Measurements from ENCODE around the gene LRFN4.

DNA sequence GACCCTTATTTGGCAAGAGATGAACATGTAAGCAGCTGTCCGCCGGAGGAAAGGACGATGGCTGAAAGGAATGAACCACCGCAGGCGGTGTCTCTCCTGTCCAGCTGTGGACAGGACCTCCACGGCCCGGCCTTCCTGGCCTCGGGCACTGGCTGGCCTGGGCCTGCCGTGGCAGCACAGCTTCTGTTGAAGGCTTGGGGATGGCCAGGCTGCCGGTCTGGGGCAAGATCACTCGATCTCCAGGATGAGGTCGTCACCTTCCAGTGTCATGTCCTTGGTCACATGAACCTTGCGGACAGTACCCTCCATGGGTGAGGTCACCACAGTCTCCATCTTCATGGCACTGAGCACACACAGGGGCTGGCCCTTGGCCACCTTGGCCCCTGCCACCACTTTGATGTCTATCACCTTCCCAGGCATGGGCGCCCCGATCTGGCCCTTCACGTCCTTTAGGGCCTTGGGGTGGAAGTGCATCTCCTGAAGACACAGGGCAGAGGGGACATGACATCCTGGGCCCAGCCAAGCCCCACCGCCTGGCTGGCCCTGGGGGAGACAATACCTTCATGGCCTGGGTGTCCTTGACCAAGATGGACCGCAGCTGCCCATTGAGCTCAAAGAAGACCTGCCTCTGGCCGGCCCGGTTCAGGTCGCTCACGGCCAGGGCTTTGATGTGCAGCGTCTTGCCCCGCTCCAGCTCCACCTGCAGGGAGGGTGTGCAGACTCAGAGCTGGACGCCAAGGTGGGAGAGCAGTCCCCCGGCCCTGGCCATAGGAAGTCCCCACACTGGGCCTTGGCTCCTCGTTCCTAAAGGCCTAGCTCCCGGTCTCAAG lies 8.0 kb upstream of the LRFN4 start:
- TF ChIP-seq, protein P1, sequence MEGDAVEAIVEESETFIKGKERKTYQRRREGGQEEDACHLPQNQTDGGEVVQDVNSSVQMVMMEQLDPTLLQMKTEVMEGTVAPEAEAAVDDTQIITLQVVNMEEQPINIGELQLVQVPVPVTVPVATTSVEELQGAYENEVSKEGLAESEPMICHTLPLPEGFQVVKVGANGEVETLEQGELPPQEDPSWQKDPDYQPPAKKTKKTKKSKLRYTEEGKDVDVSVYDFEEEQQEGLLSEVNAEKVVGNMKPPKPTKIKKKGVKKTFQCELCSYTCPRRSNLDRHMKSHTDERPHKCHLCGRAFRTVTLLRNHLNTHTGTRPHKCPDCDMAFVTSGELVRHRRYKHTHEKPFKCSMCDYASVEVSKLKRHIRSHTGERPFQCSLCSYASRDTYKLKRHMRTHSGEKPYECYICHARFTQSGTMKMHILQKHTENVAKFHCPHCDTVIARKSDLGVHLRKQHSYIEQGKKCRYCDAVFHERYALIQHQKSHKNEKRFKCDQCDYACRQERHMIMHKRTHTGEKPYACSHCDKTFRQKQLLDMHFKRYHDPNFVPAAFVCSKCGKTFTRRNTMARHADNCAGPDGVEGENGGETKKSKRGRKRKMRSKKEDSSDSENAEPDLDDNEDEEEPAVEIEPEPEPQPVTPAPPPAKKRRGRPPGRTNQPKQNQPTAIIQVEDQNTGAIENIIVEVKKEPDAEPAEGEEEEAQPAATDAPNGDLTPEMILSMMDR (conservative IDR thresholded peaks at IDR 0.05 in 1 of 2, IDR thresholded peaks at IDR 0.05 in 1 of 2; ENCODE audit: extremely low read depth in 1 of 2, insufficient read depth in 1 of 2, low read depth in 1 of 2, low read length in 2 of 2): no peak
- TF ChIP-seq EZH2 (IDR thresholded peaks at IDR 0.05; ENCODE audit: borderline replicate concordance, low read length): no peak

All from mammary epithelial cell (primary cell).